ENCODE results near the gene MED15. TPM values are rescaled to one million over a fixed set of nuclear protein-coding genes. Genes with fewer than 3 reads are reported as not detected.

The MED15 gene
- polyA plus RNA-seq, 4 donors, result 33.3 to 64.4 (median 38.6) TPM

- DNase-seq (ENCODE audit: low read depth in 4 of 4, low spot score in 3 of 4), result no peak
Measured at GRCh38 chr22:20549232-20549841, 41.9 kb downstream of the MED15 start.

GRCh38 chr22:20550057-20550817, 42.8 kb downstream of the MED15 start:
- DNase-seq (ENCODE audit: low read depth in 4 of 4, low spot score in 3 of 4), result no peak

DNA sequence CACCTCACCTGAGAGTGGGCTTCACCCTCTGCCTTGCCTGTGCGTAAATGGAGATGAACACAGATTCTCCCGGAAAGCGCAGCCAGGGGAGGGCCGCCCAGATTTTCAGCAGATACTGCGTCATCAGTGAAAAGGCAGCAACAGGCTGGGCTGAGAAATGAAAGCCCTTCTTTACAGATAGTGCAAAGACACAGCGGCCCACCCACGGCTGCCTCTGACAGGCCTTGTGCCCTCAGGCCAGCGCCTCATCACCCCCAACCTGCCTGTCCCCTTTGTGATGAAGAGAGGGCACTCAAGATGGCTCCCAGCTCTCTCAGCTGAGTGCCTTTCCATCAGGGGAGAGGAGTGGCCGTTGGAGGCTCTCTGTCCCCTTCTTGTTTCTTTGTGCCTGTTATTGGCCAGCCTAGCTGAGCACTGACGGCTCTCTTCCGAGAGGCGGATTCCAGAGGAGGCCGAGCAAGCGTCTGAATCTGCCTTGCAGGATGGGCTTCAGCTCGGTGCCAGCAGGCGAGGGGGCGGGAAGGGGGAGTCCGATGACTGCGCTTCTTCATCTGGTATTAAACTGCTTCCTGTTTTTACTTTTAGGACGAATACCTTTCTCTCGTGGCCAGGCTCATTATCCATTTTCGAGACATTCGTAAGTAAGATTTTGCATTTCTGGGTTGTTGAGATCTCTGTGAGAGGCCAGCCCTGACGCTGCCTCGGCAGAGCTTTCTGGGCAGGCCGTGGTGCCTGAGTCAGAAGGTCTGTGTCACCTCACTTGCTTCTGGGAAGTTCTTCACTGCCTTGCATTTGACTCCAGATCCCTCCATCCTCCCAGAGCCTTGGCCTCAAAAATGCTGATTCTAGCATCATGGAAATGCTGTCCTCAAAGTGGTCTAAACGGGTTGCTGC, 43.7 kb downstream of the MED15 start:
- DNase-seq (ENCODE audit: low read depth in 4 of 4, low spot score in 3 of 4), result no peak

- no peak for DNase-seq (ENCODE audit: low read depth in 4 of 4, low spot score in 3 of 4)
Measured at GRCh38 chr22:20551805-20552442, 44.5 kb downstream of the MED15 start.

GRCh38 chr22:20552443-20553401, 45.3 kb downstream of the MED15 start:
- DNase-seq (ENCODE audit: low read depth in 4 of 4, low spot score in 3 of 4), result no peak

GRCh38 chr22:20553947-20554741, 46.7 kb downstream of the MED15 start:
- no peak for DNase-seq (ENCODE audit: low read depth in 4 of 4, low spot score in 3 of 4)

GRCh38 chr22:20554824-20555223, 47.4 kb downstream of the MED15 start:
- DNase-seq (ENCODE audit: low read depth in 4 of 4, low spot score in 3 of 4), result no peak

GRCh38 chr22:20558534-20558933, 51.1 kb downstream of the MED15 start:
- no peak for DNase-seq (ENCODE audit: low read depth in 4 of 4, low spot score in 3 of 4)

DNA sequence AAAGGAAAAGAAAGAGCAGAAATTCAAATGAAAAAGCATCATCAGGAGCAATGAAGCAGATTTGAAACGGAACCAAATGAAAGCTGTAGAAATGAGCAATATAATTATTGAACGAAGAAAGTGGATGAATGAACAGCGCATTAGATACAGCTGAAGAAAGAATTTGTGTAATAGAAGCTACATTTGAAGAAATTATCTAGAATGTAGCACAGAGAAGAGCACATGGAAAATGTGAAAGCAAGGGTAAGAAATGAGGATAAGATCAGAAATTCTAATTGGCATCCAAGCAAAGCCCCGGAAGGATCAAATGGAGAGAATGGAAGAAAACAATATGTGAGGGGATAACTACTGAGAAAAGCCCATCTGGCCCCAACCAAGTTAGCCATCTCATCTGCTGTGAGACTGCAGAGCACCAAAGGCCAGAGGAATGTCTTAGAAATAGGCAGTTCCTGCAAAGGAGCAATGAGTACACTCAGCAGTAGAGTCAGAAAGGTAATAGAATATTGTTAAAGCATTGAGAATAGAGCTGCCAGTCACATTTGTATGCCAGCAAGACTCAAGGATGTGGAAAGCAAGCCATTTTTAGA, 51.9 kb downstream of the MED15 start:
- no peak for DNase-seq (ENCODE audit: low read depth in 4 of 4, low spot score in 3 of 4)

DNA sequence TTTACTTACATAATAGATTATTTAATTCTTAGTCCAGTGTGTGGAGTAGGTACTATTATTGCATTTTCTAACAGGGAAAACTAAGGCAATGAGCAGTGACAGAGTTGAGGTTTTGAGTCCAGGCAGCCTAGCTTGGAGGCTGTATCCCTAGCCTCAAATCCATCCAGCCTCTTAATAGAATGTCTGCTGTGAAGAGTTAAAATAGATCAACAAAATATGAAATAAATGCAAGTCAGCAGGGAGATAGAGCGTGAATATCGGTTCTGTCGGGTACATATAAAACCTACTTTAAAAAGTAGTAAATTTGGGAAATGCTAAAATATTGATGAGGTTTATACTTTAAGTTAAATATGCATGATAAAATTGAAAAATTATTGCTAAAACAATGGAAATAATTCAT, 53.3 kb downstream of the MED15 start:
- no peak for DNase-seq (ENCODE audit: low read depth in 4 of 4, low spot score in 3 of 4)

DNA sequence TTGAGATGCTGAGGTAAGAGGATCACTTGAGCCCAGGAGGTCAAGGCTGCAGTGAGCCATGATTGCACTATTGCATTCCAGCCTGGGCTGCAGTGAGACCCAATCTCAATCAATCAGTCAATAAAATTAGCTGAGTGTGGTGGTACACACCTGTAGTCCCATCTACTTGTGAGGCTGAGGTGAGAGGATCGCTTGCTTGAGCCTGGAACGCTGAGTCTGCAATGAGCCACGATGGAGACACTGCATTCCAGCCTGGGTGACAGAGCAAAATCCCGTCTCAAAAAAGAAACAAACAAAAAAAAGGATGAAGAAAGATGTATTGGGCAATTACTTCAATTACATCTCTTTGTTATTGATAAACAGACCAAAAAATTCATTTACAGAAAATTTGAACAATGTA, 54.5 kb downstream of the MED15 start:
- DNase-seq (ENCODE audit: low read depth in 4 of 4, low spot score in 3 of 4), result no peak

- DNase-seq (ENCODE audit: low read depth in 4 of 4, low spot score in 3 of 4), result no peak
Measured at GRCh38 chr22:20562607-20563465, 55.4 kb downstream of the MED15 start.

DNA sequence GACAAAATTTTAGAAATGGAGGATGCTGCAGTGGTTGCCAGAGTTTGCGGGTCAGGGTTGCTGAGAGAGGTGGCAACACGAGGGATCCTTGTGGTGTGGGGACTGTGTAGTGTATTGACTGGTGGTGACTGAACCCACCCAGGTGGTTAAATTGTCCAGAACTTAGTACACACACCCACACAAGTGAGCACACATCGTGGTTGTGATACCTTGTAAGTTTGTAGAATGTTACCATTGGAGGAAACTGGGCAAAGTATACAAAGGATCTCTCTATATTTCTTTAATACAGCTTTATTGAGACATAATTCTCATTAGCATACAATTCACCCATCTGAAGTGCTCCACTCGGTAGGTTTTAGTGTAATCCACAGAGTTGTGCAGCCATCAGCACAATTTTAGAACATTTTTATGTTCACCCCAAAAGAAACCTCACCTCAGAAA, 56.1 kb downstream of the MED15 start:
- no peak for DNase-seq (ENCODE audit: low read depth in 4 of 4, low spot score in 3 of 4)

GRCh38 chr22:20563941-20564371, 56.5 kb downstream of the MED15 start:
- no peak for DNase-seq (ENCODE audit: low read depth in 4 of 4, low spot score in 3 of 4)

DNA sequence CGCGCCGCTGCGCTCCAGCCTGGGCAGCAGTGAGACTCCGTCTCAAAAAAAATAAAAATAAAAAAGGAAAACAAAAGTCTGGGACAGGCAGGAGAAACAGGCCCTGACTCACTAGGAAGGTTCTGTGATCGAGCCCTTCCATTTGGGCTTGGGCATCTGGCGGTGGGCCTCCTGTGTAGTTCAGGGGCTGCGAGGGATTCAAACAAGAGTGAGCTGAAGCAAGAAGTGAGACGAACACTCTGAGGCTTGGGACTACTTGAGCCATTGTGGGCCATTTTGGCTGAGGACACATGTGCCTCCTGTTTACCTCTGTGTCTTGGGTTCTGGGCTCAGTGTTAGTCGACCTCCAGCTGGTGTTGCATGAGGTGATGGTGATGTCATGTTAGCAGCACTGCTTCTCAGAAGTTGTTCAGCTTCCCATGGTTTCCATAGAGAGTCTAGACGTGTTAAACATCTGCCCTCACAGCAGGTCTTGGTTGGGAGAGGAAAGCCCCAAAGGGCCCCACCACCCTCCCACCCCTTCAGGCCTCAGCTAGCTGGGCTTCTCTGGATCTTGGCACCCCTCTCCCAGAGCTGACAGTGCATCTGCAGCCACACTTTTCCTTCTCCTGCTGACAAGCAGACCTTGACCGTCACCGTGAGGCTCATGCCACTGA, 57.8 kb downstream of the MED15 start:
- DNase-seq (ENCODE audit: low read depth in 4 of 4, low spot score in 3 of 4), result no peak

GRCh38 chr22:20565761-20566160, 58.4 kb downstream of the MED15 start:
- no peak for DNase-seq (ENCODE audit: low read depth in 4 of 4, low spot score in 3 of 4)

All from left renal pelvis (tissue), 4 donors.